NCI-H1092 treated with DMSO at 0.1 percent for 48 hours (cell line): Measurements from ENCODE around the gene TAOK2.
A peak's percentile ranks its signal among the peaks of the same experiment; 100 is the strongest.
"Not testable (repeated sequence)": the region's sequence is repeated elsewhere in the genome, so short reads cannot be mapped to it uniquely, and the experiment has no call there.

Experiments
- DNase-seq: peaks from one replicate; lab custom pipeline; 2025; lab: John Stamatoyannopoulos, UW

Gene TAOK2

GRCh38 chr16:30023586-30023985 lies 49.9 kb downstream of the TAOK2 start:
- no peak for DNase-seq

- DNase-seq: no peak
These were observed 50.8 kb downstream of the TAOK2 start for GRCh38 chr16:30024451-30024850.

GRCh38 chr16:30025156-30025555 lies 51.5 kb downstream of the TAOK2 start:
- DNase-seq: no peak

GRCh38 chr16:30025574-30025973 lies 51.9 kb downstream of the TAOK2 start:
- no peak for DNase-seq

- DNase-seq: no peak
These were observed 52.8 kb downstream of the TAOK2 start for GRCh38 chr16:30026449-30026848.

GRCh38 chr16:30027588-30028437 lies 54.1 kb downstream of the TAOK2 start:
- no peak for DNase-seq

- DNase-seq: no peak
These were observed 54.9 kb downstream of the TAOK2 start for GRCh38 chr16:30028438-30029076.

- DNase-seq: no peak
These were observed 56.5 kb downstream of the TAOK2 start for GRCh38 chr16:30030011-30030685.

GRCh38 chr16:30030841-30031413 lies 57.3 kb downstream of the TAOK2 start, which contains the start of gene TLCD3B:
TLCD3B (minus strand) TSS chr16:30031271; CDS start chr16:30030527, 744 bp downstream.
- DNase-seq: peak; percentile 26

- no peak for DNase-seq
These were observed 57.8 kb downstream of the TAOK2 start for GRCh38 chr16:30031477-30031918.

GRCh38 chr16:30032083-30032819 lies 58.6 kb downstream of the TAOK2 start:
- DNase-seq: peak; percentile 83

- DNase-seq: no peak
These were observed 59.6 kb downstream of the TAOK2 start for GRCh38 chr16:30033270-30033669.

GRCh38 chr16:30040221-30040620 lies 66.6 kb downstream of the TAOK2 start:
- DNase-seq: no peak

GRCh38 chr16:30040690-30041089 lies 67.0 kb downstream of the TAOK2 start:
- not testable (repeated sequence) for DNase-seq

GRCh38 chr16:30041841-30042240 lies 68.2 kb downstream of the TAOK2 start:
- DNase-seq: no peak
